ENCODE results near the gene AHDC1.

DNA sequence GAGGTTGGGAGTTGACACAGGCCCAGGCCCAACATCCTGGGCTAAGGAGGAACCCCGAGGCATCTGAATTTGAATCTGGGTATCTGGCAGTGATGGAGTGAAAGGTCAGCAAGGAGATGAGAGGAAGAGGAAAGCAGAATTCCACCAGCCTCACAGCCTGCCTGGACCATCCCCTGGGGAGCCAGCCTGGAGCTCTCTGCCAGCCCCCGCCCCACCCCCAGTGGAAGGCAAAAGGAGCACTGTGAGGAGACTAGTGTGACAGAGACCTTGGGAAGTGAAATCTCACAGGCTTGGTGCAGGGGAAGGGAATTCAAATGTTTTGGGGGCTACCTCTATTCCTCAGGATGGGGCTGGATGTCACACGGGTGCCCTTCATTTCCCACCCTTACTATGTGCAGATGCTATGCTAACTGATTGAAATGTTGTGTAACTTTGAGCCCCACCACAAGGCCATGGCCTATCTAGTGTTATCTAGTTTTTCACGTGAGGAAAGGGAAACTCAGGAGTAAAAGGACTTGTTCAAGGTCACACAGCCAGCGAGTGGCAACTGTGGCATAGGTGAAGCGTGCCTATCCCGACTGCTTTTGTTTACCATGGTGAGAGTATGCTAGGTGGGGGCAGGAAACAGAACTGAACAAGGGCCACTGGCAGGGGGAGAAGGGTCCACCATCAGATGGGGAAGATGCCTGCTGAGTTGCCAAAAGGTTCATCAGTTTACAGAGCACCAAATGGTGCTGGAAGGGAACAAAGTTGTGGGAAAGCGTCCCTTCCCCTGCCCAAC lies 29.8 kb downstream of the AHDC1 start:
- TF ChIP-seq, protein P1, sequence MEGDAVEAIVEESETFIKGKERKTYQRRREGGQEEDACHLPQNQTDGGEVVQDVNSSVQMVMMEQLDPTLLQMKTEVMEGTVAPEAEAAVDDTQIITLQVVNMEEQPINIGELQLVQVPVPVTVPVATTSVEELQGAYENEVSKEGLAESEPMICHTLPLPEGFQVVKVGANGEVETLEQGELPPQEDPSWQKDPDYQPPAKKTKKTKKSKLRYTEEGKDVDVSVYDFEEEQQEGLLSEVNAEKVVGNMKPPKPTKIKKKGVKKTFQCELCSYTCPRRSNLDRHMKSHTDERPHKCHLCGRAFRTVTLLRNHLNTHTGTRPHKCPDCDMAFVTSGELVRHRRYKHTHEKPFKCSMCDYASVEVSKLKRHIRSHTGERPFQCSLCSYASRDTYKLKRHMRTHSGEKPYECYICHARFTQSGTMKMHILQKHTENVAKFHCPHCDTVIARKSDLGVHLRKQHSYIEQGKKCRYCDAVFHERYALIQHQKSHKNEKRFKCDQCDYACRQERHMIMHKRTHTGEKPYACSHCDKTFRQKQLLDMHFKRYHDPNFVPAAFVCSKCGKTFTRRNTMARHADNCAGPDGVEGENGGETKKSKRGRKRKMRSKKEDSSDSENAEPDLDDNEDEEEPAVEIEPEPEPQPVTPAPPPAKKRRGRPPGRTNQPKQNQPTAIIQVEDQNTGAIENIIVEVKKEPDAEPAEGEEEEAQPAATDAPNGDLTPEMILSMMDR (IDR thresholded peaks at IDR 0.05; ENCODE audit: extremely low read depth in 1 of 2, insufficient read depth in 1 of 2, low read depth in 1 of 2, low read length in 2 of 2): no peak
- TF ChIP-seq POLR2AphosphoS5 (IDR thresholded peaks at IDR 0.05; ENCODE audit: insufficient read depth, low read depth, low read length) (no peak), POLR2A (IDR thresholded peaks at IDR 0.05; ENCODE audit: low read depth, low read length) (no peak)
